ENCODE results near the gene CNDP2.

DNA sequence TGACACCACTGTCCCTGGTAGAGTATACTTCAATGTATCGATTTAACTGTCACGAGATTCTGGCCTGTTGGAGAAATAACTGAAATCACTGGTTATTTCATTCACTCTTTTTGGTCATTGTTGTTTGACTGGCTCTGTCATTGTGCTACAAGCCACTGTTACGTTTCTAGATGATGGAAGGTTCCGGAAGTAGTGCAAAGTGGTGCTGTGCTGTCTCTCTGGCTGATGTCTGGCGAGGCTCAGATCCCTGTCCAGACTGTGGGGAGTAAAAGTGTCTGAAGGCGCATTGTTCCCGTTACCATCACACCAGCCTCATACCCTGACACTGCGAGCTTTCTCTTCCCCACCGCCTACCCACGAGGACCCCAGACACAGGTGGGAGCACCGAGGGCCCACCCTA is 49.8 kb downstream of the CNDP2 start:
- TF ChIP-seq EZH2 (IDR thresholded peaks at IDR 0.05; ENCODE audit: borderline replicate concordance) (no peak), EZH2phosphoT487 (IDR thresholded peaks at IDR 0.05; ENCODE audit: low read depth, severe bottlenecking, unreplicated experiment) (no peak)
- TF ChIP-seq, protein P1, sequence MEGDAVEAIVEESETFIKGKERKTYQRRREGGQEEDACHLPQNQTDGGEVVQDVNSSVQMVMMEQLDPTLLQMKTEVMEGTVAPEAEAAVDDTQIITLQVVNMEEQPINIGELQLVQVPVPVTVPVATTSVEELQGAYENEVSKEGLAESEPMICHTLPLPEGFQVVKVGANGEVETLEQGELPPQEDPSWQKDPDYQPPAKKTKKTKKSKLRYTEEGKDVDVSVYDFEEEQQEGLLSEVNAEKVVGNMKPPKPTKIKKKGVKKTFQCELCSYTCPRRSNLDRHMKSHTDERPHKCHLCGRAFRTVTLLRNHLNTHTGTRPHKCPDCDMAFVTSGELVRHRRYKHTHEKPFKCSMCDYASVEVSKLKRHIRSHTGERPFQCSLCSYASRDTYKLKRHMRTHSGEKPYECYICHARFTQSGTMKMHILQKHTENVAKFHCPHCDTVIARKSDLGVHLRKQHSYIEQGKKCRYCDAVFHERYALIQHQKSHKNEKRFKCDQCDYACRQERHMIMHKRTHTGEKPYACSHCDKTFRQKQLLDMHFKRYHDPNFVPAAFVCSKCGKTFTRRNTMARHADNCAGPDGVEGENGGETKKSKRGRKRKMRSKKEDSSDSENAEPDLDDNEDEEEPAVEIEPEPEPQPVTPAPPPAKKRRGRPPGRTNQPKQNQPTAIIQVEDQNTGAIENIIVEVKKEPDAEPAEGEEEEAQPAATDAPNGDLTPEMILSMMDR (IDR thresholded peaks at IDR 0.05; ENCODE audit: poor library complexity): no peak

Measured in hepatocyte (in vitro differentiated cells).